Nucleus accumbens (tissue), 56 donors: ENCODE measurements around the gene NADK.

Experiments
- DNase-seq, 56 donors: peaks; one replicate each; lab custom pipeline; 2025; lab: John Stamatoyannopoulos, UW

Gene NADK, protein sequence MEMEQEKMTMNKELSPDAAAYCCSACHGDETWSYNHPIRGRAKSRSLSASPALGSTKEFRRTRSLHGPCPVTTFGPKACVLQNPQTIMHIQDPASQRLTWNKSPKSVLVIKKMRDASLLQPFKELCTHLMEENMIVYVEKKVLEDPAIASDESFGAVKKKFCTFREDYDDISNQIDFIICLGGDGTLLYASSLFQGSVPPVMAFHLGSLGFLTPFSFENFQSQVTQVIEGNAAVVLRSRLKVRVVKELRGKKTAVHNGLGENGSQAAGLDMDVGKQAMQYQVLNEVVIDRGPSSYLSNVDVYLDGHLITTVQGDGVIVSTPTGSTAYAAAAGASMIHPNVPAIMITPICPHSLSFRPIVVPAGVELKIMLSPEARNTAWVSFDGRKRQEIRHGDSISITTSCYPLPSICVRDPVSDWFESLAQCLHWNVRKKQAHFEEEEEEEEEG

DNA sequence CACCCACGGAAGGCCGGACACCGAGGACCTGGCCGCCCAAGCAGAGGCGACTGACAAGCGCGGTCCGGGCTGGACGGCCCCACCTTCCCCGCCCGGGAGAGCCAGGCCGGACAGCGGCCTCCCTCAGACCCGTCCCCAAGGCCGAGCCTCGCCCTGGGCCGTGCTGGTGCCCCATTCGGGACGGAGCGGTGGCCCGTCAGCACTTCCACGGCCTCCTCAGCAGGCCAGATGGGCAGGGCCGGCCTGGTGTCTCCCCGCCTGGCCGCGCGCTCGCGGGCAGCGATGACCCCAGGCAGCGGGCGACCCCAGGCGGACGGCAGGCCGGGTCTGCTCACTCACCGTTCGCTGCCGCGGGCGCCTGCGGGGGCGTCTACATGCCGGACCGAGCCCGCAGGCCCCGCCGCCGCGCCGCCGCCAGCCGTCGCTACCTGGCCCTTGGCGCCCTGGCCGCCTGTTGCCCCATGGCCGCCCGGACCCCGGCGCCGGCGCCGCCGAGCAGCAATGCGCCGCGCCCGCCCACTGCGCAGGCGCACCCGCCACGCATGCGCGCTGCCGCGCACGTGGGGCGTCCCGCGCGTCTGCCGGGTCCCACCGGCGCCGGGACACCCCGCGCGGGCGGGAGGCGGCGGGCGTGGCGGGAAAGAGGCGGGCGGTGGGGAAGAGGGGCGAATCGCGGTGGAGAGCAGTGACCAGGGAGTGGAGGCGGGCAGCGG lies at the start of gene NADK:
NADK (minus strand) TSS at position 521 of the 713 bp plus-strand sequence. CDS start 13,064 bp downstream, outside the sequence.
- DNase-seq: peak in 36 of 56 donors; percentile 18 to 77 (median 51)

DNA sequence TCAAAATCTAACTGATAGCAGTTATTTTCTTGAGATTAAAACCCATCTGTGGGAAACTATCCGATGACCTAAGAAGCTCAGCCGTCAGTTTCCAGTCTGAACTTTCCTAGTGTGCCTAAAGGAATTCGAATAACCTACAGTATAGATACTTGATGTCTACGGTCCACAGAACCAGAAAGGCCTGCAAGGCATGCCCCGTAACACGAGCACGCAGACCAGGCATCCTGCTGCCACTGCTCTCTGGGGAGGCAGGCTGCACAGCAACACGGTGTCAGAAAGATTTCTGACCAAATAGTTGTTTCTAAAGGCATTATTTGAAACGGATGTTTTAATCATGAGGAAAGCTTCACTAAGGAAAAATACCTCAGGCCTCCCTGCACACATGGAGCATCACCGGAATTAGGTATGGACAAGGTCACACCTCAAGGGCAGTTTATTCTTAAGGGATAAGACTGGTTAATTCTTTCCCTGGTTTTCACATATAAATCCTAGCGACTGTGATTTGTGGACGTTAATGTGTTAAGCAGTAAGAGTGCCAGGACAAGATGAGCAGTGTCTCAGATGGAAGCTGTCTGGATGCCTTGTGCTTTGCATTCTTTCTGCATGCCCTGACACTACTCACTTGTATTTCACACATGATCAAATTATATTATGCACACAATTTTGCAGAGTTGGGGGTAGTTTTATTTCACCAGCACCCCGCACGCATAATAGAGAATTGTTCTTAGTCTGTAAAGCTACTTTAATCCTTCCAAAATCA lies 49.0 kb upstream of the NADK start:
- no peak for DNase-seq

DNA sequence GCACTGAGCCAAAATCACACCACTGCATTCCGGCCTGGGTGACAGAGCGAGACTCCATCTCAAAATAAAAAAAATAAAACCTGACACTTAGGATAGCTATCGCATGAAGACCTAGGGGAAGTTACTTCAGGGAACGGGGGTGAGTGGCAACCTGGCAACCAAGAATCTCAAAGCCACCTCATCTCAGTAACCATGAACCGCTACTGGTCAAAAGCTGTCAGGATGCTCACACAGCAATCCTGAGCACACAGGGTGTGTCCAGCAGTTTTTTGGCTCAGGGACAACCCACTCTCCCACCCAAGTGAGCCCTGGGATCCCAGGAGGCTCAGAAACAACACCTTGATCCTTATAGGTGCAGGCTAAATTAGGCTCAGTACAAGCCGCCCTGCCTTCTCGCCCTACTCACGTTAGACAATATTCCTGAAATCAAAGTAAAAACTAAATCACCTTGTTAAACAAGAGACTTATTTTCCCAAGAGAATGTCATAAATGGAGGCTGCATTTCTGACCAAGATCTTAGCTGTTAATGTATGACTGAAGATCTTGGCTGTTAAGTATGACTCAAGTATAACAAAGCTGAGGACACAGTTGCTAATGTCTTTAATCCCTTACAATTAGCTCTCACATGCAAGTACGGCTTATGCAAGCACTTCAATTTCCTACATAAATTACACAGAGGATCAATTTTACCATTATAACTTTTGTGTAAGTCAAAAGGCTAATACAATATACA lies 48.3 kb upstream of the NADK start:
- DNase-seq: no peak

DNA sequence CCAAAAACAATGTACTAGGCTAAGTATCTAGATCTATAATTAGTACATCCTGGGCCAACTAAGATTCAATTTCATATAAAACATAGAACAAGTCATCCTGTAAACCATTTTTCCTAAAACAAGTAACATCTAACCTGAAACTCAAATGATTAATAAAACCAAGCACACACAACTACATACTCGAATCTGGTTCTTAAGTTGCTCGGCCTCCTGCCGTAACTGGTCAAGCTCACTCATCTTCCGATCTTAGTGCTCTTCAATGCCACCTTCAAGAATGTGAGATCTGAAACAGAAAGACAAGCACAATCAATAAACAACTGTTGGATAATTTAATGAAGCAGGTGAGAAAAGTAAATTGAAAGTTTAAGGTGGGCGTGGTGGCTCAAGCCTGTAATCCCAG lies 46.9 kb upstream of the NADK start:
- no peak for DNase-seq

DNA sequence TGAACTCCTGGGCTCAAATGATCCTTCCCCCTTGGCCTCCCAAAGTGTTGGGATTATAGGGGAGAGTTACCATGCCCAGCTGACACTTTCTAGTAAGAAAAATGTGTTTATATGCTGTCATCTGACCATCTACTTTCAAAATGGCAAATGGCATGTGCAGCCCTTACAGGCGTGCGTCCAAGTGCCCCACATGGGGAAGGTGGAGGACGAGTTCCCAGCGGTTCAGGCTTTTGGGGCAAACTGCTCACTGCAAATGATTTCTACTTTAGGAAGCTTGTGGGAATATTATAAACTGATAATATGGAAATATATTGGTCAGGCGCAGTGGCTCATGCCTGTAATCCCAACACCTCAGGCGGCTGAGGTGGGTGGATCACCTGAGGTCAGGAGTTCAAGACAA lies 41.5 kb upstream of the NADK start:
- DNase-seq: no peak

DNA sequence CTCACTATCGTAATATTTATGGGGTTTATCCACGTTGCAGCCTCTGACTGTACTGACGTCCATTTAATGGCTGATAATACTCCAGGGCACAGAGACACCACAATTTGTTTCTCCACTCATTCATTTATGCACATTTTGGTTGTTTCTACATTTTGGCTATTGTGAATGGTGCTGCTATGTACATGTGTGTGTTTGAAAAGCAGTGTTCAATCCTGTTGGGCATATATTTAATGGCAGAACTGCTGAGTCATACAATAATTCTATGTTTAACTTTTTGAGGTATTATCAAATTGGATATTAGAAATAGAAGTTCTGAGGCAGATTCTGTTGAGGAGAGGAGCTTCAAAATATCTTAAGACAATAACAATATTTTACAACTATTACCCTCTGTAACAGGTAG lies 39.0 kb upstream of the NADK start:
- no peak for DNase-seq

DNA sequence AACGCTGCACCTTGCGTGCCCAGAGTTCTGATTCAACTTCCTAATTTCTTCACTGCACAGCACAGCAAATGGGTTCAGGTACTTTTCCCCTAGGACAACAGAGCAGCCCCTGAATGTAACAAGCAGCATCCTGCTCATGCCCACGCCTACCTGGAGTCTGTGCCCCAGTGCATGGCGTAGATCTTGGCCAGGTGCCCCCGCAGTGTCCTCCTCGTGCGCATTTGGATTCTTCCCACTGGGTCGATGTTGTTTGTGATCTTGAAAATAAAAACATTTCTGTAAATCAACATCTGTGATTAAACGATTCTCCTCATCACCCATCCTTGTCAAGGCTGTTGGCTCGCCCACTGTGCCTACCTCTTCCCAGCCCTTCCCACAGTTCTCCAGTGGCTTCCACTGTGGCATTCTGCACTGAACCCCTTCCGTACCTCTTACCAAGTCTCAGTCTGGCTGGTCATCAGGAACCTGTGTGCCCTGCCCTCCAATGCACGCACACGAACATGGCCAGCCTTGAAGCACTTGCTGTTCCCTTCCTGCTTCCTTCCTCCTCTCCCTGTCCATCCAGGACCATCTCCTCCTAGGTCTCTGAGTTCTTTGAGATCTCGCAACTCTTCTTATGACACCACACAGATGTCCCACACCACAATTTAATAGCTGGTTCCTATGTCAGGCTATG lies 37.5 kb upstream of the NADK start:
- DNase-seq: no peak

DNA sequence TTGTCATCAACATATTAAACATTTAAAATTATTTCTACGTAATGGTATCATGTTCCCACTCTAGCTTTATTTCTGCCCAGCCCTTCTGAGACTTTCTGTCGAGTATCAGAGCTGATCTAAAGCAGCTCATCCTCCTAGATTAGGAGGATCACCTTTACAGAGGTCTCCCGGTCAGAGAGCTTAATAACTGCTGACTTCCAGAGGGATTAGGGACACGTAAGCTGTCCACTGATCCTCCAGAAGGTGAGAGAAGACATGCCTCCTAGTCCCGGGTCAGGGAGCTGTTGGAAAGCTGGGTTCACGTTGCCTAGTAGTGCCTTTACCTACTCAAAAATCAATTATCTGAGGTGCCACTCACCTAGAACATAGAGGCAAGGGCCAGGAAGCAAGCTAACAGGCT lies 31.2 kb upstream of the NADK start:
- no peak for DNase-seq

DNA sequence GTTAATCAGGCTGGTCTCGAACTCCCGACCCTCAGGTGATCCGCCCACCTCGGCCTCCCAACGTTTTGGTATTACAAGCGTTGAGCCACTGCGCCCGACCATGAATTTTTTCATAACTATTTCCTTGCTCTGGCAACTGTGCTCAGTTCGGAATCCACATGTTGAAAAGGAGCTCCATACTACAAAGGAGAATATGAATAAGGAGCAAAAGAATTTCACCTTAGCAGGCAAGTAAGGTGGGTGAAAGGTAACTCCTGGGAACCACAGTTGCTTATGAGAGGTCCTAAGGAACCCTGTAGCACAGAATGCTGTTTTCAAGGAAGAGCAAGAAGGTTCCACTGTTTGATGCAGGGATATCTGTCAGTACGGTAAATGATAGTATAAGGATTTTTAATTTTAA lies 29.9 kb upstream of the NADK start:
- DNase-seq: no peak

DNA sequence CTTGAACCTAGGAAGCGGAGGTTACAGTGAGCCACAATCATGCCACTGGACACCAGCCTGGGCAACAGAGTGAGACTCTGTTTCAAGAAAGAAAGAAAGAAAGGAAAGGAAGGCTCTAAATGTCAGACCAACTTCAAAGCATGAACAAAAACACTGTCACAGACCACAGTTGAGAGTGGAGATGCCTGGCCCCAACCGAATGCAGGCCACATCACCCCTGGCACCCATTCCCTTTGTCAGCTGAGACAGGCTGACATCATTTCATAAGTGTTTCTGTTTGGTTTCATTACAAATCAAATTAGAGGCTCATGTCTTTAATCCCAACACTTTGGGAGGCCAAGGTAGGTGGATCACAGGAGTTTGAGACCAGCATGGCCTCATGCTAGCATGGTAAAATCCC lies 28.6 kb upstream of the NADK start:
- DNase-seq: peak in 20 of 56 donors; percentile 2 to 57 (median 24)

DNA sequence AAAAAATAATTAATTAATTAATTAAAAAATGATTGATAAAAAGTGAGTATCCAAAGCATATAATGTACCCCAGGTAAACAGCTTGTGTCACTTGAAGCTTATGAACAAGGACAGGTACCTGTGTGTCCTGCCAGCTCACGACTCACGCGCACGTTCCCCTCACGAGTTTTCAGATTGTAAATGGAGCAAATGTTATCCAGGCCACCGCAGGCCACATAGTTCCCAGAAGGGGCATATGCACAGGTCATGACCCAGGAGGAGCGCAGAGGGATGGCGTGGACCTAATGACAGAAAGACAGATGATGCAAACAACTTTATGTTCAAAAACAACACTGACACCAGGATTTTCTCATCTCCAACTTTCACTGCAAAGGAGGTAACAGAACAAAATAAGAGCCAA lies 26.0 kb upstream of the NADK start:
- no peak for DNase-seq

DNA sequence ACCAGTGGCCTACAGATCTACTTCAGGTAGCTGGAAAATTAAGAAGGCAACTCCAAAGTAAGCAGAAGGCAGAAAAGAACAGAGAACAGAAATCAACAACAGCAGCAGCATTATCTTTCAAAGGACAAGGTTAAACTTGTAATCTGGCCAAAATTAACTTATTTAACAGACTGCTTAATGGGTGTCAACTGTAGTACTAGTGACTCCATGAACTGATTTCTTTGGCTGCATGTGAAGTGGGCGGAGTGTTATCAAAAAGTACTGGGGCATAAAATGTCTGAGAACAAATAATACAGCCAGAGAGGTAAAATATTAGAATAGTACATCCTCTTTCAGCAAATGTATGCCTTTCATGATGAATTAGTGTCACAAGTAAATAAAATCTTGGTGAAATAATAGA lies 24.6 kb upstream of the NADK start:
- DNase-seq: no peak

DNA sequence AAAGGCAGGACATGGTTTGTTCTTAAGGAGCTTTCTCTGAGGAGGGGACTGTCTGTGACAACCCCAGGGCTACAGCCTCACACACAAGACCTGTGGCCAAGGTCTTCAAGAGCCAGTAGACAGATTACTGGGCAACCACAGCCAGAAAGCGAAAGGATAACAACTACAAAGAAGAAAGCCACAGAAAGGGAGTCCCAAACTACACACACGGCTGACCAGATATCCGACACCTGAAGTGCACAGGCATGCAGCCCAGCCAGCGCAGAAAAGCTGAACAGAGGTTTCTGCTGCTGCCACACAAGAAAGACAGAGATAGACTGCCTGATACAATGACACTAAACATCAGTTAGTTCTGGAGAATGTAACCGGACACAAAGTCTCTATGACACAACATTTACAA lies 21.4 kb upstream of the NADK start:
- DNase-seq: no peak

DNA sequence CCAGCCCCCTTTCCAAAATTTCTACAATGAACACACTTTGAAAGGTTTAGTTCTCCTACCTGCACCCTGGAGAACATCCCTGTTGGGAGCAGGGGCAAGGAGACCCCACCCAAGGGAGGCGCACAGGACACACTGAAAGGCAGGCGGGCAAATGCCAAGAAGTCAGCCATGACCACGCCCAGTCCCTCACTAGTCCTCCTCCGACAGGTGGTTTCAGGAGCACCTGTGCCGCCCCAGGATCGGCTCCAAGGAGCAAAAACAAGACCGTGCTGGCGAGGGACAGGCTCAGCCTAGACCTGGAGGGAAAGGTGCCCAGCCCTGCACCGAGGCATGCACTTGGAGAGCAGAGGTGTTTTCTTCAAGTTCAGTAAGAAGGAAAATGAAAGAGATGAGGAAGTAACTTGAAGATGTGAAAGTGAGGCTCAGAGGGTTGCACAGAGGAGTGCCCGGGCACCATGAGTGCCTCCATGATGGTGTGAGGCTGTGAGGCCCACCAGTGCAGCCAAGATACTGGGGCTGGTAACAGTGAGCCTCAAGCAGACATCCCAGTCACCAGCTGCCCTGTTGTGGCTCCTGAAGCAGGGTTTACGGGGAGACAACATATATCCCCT lies 19.6 kb upstream of the NADK start:
- no peak for DNase-seq

DNA sequence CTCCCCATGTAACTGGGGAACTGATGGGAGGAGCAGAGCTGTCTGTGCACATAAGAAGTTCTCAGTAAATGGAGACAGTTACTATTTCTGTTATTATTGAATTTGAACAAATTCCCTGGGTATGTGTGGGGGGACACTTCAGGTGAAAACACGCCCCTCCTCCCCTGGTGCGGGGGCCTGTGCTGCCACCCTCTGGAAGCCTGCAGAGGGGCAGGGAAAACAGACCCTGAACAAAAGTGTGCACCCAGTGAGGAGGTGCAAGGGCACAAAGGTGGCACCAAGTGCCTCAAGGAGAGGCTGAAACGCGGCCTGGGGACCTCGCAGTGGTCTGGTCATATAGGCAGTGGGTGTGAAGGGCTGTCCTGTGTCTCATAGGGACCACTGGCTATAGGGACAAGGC lies 18.2 kb upstream of the NADK start:
- peak in 9 of 56 donors; percentile 6 to 43 (median 37) for DNase-seq

DNA sequence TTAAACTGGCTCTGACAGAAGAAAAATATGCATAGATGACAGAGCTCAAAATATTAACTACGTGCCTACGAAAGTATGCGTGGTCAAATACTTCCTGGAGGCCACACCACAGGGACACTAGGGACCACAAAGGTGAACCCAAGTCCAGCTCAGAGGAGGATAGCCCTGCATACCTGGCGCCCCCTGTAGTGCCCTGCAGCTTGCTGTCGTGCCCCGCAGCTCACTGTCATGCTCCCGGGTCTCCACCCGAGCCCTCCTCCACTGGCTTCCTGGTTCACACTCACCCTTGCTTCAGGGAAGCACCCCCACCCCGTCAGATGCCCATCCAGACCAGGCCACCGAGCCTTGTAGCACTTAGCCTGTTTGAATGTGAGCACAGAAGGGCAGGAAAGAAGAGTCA lies 16.7 kb upstream of the NADK start:
- no peak for DNase-seq

DNA sequence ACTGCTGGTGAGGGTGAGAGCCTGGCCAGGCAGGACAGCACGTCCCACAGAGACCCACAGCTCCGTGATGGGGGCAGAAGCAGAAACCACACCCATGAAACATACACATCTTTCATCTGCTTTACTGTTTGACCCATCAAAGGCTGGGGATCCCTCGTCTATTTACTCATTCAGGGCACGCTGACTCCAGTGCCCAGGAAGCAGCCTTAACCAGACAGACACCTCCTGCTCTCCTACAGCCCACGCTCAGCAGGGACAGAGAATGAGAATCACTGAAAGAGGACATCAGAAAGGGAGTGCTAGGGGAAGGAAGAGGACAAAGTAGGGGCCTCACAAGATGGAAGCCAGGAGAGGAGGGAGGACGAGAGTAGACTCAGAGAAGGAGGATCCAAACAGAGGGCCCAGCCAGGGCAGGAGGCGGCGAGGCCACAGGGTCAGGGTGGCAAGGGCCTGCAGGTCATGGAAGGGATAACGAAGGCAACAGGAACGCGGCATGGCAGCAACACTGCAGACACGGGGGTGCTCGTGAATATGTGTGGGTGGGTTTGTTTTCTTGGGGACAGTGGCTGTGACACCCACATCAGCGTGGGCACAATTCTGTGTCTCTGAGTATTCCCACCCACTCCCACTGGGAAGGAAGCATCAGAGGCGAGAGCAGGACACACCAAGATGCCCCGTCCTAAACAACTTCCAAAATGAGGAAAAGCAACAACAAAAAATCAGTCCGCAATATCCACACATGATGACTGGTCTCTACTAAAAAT lies 15.4 kb upstream of the NADK start:
- DNase-seq: no peak

DNA sequence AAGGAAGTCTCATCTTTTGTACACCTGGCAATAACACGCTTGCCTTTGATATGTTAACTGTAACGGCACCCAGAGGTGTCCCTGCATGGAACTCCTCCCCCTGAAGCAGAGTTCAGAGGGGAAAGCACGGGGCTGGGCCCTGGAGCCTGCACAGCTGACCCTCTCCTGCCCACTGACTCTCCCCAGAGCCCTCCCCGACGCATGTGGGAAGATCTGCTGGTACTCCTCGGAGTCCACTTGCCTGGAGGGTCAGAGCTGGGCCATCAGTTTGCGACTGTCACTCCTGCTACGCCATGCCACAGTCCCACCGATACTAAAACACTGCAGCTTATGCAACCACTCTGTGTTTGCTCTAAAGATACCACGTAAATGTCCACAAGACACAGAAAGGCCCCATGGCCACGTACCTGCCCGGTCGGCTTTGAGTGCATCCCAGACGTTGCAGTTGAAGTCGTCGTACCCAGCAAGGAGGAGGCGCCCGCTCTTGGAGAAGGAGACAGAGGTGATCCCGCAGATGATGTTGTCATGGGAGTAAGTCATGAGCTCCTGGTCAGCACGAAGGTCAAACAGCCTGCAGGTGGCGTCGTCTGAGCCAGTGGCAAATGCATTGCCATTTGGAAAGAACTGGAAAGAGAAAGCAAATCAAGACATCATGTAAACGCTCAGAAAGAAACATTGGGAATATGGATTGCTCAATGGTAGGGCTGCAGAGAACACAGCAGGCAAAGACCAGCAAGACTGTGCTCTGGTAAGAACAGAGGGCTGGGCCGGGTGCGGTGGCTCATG lies 10.6 kb upstream of the NADK start:
- no peak for DNase-seq
